PFSK-1 (cell line): ENCODE measurements around the gene AATK.

Experiments
- FOXP2 ChIP-seq: optimal IDR thresholded peaks from 2 replicates; pipeline ENCODE3; 2011; ENCODE audit warnings: borderline replicate concordance, control low read depth, inconsistent platforms; ENCODE audit not compliant: insufficient read depth; ENCODE audit errors: extremely low read length, extremely low read depth
- POLR2AphosphoS5 ChIP-seq: IDR thresholded peaks from 2 replicates; pipeline ENCODE4 v1.6.1; 2012; ENCODE audit warnings: low read depth, mild to moderate bottlenecking, control low read depth, low read length, moderate library complexity
- SIN3A ChIP-seq: IDR thresholded peaks from 2 replicates; pipeline ENCODE4 v1.6.1; 2012; ENCODE audit warnings: mild to moderate bottlenecking, low read length, moderate library complexity, borderline replicate concordance; ENCODE audit not compliant: insufficient read depth
- TAF1 ChIP-seq: IDR thresholded peaks from 2 replicates; pipeline ENCODE4 v1.6.1; 2012; ENCODE audit warnings: low read length, control low read depth, borderline replicate concordance; ENCODE audit not compliant: insufficient read depth
- TF ChIP-seq, protein P1 (sequence below), 2 experiments: IDR thresholded peaks; 2 replicates each; pipeline versions ENCODE4 v1.6.1 to v1.8.0; 2011 to 2012; ENCODE audit warnings: low read depth in 2 of 2, low read length in 2 of 2, control low read depth in 1 of 2, inconsistent platforms in 1 of 2, mild to moderate bottlenecking in 1 of 2, moderate library complexity in 1 of 2; ENCODE audit not compliant: insufficient read depth in 1 of 2

Gene AATK

DNA sequence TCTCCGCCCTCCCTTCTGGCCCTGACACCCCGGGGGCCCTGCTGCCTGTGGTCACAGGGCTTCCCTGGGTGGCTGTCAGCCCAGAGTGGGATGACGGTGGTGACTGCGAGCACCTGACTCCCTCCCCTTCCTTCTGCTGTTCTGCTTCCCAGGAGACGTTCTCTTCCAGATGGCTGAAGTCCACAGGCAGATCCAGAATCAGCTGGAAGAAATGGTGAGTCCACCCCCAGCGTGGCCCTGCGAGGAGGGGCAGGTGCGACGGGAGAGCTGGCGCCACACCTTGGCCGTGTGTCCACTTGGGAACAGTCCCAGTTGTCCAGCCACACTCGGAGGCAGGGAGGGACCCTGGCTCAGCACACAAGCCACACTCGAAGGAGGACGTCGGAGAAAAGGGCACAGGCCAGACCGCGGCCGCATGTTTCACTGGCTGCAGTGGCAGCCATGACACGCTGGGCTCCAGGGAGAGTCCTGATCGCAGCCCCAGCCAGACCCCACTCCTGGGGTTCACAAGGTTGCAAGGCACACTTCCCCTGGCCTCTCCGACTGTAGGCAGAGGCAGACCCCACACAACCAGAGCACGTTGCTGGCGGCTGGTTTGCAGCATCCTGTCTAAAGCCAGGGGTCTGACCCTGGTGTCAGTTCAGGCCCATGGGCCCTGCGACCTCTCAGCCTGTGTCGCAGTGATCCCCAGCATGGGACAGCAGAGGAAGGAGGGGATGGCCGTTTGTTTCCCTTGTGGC, 81.2 kb downstream of the AATK start:
- TF ChIP-seq SIN3A (no peak), POLR2AphosphoS5 (no peak), TAF1 (no peak), FOXP2 (no peak)
- TF ChIP-seq, protein P1, sequence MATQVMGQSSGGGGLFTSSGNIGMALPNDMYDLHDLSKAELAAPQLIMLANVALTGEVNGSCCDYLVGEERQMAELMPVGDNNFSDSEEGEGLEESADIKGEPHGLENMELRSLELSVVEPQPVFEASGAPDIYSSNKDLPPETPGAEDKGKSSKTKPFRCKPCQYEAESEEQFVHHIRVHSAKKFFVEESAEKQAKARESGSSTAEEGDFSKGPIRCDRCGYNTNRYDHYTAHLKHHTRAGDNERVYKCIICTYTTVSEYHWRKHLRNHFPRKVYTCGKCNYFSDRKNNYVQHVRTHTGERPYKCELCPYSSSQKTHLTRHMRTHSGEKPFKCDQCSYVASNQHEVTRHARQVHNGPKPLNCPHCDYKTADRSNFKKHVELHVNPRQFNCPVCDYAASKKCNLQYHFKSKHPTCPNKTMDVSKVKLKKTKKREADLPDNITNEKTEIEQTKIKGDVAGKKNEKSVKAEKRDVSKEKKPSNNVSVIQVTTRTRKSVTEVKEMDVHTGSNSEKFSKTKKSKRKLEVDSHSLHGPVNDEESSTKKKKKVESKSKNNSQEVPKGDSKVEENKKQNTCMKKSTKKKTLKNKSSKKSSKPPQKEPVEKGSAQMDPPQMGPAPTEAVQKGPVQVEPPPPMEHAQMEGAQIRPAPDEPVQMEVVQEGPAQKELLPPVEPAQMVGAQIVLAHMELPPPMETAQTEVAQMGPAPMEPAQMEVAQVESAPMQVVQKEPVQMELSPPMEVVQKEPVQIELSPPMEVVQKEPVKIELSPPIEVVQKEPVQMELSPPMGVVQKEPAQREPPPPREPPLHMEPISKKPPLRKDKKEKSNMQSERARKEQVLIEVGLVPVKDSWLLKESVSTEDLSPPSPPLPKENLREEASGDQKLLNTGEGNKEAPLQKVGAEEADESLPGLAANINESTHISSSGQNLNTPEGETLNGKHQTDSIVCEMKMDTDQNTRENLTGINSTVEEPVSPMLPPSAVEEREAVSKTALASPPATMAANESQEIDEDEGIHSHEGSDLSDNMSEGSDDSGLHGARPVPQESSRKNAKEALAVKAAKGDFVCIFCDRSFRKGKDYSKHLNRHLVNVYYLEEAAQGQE (IDR thresholded peaks at IDR 0.05; ENCODE audit: insufficient read depth in 1 of 2, low read depth in 2 of 2, low read length in 2 of 2): no peak

DNA sequence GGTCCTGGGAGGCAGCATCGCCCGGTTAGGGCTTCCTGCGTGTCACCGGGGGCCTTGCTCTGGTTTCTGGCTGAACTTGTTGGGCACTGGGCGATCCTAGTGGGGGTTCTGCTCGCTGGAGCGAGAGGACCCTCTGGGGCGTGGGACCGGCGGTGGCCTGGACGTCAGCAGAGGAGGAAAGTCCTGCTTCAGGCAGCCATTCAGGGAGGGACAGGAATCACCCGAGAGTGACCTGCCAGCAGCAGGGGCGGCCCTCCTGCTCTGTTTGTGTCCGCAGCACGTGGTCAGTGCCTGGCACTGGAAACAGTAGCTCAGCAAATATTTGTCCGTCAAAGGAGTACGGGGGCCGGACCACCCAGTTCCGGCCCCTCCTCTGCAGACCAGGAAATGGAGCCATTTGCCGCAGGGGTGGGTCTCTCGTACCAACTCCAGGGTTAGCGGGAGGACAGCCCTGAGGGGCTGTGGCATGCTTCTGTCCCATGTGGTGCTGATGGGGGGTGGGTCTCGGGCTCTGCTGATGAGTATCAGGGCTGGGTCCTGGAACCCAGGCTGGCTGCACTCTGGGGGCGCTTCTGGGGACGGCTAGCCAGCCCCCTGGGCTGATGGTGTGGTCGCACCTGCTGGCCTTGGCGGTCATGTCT, 82.8 kb downstream of the AATK start:
- TF ChIP-seq TAF1 (no peak), SIN3A (no peak), POLR2AphosphoS5 (no peak), FOXP2 (no peak)
- TF ChIP-seq, protein P1 (IDR thresholded peaks at IDR 0.05; ENCODE audit: insufficient read depth in 1 of 2, low read depth in 2 of 2, low read length in 2 of 2): no peak

DNA sequence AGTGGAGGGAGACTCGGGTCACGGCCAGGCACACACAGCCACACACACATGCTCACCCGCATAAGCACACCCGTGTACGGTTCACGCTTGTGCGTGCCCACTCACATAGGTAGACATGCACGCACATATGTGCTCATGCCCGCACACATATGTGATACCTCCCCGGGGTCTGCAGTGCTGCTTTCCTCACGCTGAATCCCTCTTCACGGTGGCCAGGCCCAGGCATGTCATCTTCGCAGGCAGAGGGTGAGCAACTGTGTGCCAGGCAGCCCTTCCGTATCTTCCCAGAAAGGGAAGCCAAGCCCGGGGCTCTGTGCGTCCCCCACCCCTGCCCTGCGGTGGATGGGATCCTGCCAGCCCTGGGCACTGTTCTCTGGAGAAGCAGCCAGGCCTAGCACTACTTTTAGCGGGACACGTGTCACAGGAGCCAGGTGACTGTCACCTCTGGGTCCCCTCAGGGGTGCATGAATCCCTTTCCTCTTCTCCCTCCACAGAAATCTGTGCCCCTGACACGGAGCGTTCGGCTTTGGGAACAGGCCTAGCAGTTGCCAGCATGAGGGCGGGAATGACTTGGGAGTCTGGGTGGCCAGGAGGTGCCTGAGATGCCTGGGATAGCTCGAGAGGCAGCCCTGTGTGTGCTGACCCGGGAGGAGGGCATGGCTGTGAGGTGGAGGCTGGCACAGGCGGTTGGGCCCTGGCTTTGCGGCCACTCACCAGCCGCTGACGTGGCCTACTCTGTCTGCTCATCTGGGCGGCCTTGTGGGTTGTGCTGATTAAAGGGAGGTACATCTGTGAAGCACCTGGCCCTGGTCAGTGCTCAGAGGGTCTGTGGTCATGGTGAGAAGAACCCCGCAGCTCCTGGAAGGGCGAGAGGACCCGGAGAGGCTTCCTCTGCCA, 83.6 kb downstream of the AATK start:
- no peak for TF ChIP-seq SIN3A
- no peak for TF ChIP-seq TAF1
- no peak for TF ChIP-seq POLR2AphosphoS5
- TF ChIP-seq, protein P1 (IDR thresholded peaks at IDR 0.05; ENCODE audit: insufficient read depth in 1 of 2, low read depth in 2 of 2, low read length in 2 of 2): no peak
- no peak for TF ChIP-seq FOXP2

DNA sequence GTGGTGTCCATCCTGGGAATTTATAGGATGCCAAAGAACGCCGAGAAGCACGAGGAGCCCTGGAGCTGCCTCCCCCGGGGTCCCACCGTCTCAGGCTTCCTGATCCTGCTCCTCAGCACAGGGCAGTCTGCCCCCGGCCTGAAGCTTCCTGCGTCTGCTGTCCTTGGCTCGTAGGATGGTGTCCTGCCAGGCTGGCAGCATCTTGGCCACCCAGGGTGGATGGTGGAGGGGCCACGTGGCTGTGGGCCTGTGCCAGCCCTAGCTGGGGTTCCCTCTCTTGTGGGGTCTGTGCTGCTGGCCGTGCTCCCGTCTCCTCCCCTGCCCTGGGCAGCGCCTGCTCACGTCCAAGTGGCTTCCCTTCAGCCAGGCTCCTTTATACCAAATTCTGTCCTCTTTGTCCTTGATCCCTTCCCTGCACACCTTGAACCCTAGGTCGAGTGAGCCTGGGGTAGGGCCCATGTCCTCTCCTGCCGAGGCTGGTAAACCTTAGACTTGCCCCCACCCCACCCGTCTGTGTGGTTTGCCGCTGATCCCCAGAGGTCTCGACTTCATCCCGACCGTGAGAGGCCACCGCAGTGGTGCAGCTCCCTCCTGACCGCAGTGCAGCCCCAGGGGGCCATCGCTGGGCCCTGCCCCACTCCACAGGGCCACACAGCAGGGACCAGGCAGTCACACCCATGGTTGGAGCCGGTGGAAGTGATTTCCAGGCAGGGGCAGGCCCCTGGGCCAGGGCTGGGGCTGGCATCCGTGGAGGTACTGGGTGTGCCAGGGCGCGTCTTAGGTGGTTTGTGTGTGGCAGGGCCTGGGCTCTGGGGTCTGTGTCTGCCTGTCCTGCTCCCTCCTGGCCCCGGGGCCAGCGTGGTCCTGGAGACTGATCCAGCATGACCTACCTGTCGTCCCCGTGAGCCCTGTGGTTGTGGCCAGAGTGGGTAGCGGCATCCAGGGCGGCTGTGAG, 84.5 kb downstream of the AATK start:
- no peak for TF ChIP-seq TAF1
- no peak for TF ChIP-seq POLR2AphosphoS5
- TF ChIP-seq, protein P1 (IDR thresholded peaks at IDR 0.05; ENCODE audit: insufficient read depth in 1 of 2, low read depth in 2 of 2, low read length in 2 of 2): no peak
- no peak for TF ChIP-seq SIN3A
- no peak for TF ChIP-seq FOXP2
